Cerebellar nuclear complex (tissue), 1 donor: ENCODE data around the gene CRY2.
"Not testable (repeated sequence)": the region's sequence is repeated elsewhere in the genome, so short reads cannot be mapped to it uniquely, and the experiment has no call there.

Experiments
- DNase-seq, 2 experiments: peaks; one replicate each; lab custom pipeline; 2025; lab: John Stamatoyannopoulos, UW

CRY2 gene

GRCh38 chr11:45811571-45812290 is 35.5 kb upstream of the CRY2 start:
- no peak for DNase-seq

DNA sequence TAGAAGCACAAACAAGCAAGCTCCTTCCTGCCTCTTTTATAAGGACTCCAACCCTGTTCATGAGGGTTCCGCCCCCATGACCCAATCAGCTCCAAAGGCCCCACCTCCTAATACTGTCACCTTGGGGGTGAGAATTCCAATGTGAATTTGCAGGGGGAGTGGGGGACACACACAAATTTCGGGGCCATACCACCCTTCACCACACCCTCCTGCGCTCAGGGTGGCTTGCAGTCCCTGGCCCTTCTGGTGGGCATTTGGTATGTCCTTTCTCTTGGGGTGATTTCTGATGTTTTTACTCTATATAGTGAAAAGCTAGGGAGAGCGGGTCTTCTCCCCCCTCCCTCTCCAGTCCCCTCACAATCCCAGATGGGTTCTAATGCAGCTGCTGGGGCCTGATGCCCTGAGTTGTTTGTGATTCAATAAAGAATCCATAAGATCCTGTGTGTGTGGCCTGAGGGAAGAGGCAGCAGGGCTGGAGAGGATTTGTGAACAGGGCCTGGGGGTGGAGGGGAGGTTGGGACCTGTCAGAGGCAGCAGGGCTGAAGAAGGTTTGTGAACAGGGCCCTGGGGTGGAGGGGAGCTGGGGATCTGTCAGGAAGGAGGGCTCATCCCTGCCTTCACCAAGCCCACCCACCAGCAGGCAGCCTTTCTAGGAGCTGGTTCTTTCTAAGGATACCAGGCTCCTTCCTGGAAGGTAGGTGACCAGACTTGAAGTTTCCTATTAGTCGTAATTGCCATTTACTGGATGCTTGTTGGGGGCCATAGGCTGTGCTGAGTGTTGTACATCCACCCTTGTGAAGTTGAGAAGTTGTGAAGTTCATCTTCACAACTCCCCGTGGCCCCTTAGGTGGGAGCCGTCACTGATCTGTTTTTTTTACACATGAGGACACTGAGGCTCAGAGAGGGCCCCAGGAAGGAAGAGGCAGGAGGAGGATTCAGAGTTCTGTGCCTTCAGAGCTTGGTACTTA is 34.4 kb upstream of the CRY2 start:
- no peak for DNase-seq

DNA sequence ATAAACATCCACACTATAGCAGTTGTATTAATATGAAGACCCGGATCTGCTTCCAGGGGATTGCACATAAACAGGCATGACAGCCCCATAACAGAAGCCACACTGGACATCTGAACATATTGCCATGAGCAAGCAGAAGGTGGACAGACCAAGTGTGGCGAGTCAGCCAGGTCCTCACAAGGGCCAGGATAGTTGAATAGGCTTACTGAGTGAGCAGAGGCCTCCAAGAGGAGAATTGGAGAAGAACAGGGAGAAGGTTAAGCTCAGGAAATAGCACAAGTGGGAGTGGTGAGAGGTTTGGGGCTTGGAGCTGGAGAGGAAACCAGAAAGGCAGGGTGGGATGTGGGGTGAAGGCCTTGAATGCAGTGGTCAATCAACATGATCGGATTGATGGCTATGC is 31.5 kb upstream of the CRY2 start:
- no peak for DNase-seq

DNA sequence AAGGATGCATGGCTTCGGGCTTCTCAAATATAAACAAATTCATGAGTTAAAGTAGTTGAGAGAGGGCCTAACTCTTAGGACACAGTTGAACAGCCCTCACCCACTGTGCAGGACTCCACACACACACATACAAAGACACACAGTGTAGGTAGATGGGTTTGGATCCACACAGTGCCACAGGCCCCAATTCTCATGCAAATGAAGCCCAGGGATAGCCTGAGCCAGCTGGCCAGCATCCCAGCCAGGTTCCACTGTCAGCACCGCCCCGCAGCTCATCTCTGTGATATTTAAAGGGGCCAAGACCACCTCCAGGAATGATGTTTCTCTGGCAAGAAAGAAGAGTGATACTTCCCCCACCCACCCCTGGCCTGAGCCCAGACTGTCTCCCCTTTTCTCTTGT is 30.7 kb upstream of the CRY2 start:
- no peak for DNase-seq

DNA sequence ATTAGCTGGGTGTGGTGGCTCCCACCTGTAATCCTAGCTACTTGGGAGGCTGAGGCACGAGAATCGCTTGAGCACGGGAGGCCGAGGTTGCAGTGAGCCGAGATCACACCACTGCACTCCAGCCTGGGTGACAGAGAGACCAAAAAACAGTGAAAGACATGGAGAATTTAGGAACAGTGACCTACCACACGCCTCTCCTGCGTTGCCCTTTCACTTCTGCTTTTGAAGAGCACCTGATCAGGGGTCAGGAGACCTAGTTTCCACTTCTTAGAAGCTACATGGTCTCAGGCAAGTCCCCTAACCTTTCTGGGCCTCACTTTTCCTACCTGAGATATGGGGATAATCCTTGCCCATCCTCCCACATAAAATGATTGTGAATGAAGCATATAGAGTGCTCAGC is 30.1 kb upstream of the CRY2 start:
- DNase-seq = no peak

DNA sequence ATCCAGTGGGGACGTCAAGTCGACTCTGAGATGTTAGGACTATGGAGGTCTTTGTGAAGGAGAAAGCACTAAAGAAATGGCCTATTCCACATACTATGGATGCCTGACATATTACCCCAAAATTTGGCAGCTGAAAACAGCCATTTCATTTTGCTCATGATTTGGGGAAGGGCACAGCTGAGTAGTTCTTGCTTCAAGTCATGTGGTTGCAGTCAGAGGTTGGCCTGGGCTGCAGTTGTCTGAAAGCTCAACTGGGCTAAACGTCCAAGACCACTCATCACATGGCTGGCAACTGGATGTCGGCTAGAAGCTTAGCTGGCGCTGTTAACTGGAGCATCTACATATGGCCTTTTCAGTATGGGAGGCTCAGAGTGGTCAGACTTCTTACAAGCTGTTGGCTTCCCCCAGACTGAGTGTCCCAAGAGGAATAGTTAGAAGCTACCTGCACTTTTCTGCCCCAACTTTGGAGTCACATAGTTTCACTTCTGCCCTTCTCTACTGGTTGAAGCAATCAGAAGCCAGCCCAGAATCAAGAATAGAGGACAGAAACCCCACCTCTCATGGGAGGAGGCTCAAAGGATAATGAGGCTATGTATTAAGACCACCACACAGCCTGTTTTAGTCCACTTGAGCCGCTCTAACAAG is 28.2 kb upstream of the CRY2 start:
- no peak for DNase-seq

GRCh38 chr11:45820211-45820857 is 26.9 kb upstream of the CRY2 start:
- DNase-seq = no peak

- not testable (repeated sequence) for DNase-seq
Observed at GRCh38 chr11:45826492-45826891, 20.8 kb upstream of the CRY2 start.

DNA sequence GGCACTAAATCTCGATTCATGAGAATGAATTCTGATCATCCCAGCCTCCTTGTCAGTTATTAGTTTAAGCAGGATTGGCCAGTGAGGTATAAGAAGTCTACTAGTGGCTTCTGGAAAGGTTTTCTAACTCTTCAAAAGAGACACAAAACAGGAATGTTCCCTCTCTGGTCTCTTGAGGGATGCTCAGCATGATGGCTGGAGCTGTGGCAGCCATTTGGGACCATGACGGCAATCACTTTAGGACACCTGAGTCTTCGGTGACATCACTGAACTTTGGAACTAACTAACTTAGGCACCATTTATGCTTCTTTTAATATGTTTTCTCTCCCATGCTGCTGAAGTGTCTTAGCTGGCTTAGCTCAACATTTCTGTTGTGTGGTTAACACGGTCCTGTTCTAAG is 20.2 kb upstream of the CRY2 start:
- no peak for DNase-seq

GRCh38 chr11:45828996-45829395 is 18.3 kb upstream of the CRY2 start:
- no peak for DNase-seq

DNA sequence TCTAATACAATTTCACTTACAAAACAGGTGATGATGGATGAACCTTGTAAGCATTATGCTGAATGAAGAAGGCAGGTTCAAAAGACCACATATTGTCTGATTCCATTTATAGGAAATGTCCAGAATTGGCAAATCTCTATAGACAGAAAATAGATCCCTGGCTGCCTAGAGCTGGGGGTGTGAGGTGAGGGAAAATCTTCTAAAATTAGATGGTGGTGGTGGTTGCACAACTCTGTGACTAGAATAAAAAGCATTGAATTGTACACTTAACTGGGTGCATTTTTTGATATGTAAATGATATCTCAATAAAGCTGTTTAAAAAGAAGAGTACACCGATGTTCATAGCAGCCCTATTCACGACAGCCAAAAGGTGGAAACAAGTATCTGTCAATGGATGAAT is 16.7 kb upstream of the CRY2 start:
- DNase-seq = no peak

GRCh38 chr11:45832811-45833441 is 14.3 kb upstream of the CRY2 start:
- no peak for DNase-seq

- DNase-seq = no peak
Observed at GRCh38 chr11:45833761-45834160, 13.5 kb upstream of the CRY2 start.

DNA sequence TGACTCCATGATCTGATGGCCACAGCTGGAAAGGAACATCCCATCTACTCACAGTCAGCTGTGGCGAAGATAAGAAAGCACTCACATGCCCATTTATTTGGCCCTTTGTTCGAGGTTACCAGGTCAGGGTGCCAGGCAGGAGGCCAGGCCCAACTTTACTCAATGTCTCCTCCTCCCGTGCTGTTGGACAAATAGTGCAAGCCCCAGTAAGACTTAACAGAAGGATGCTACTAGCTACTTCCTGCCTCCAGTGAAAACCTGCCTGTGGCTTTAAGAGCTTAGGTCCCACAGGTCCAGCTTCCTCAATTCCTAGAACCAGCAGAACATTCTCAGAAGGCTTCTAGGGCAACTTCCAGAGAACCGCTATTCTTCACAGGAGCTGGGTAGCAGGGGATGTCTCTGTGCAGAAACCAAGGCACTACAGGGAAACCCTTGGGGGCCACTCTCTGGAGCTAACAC is 12.9 kb upstream of the CRY2 start:
- DNase-seq = no peak

GRCh38 chr11:45839204-45839603 is 8.1 kb upstream of the CRY2 start:
- DNase-seq = no peak

- DNase-seq = not testable (repeated sequence)
Observed at GRCh38 chr11:45840251-45840650, 7.0 kb upstream of the CRY2 start.

GRCh38 chr11:45843158-45843924 is 3.9 kb upstream of the CRY2 start:
- DNase-seq = peak; percentile 31 to 64

DNA sequence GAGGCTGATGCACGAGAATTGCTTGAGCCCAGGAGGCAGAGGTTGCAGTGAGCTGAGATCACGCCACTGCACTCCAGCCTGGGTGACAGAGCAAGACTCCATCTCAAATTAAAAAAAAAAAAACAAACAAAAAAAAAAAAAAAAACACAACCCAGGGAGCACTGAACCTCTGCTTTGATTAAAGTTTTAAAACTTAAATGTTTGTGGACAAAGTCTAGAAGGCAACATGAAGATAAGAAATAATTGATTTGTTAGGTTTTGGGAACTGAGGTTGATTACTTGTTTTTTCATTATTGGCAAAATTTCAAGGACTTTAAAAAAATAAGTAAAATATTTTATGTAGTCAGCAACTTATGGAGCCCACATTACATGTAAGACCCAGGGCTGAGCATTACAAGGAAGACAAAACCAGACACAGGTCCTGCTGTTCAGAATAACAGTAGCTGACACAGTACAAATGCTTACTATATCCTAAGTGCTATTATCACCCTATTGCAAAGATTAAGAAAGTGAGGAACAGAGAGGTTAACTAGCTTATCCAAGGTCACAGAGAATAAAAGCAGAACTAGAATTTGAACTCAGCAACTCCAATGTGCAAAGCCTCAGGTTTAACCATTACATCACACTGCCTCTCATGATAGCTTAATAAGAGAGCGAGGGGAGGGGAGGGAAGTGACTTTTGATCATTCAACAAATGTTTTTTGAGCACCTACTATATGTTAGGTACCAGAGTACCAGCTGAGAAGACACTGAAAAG is 2.3 kb upstream of the CRY2 start:
- DNase-seq = no peak

DNA sequence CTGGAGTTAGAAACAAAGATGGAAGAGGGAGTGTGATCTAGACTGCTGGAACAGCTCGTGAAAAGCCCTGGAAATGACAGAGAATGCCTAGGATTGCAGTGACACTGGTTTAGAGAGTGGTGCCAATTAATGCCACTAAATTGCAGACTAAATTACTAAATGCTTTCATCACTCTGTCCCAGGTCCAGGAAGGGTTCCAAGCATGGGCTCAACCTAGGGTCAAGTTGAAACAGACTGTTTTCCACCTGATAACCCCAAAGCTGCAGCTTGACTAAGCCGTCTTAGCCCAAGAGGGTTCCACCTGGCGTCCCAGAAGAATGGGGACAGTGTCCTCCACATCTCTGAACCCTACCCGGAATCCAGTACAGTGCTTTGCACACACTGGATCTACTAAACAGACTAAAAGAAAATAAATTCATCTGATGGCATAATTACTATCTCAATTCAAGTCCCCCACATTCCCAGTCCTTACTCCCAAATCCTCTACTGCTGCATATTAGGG is 1.1 kb upstream of the CRY2 start:
- no peak for DNase-seq

DNA sequence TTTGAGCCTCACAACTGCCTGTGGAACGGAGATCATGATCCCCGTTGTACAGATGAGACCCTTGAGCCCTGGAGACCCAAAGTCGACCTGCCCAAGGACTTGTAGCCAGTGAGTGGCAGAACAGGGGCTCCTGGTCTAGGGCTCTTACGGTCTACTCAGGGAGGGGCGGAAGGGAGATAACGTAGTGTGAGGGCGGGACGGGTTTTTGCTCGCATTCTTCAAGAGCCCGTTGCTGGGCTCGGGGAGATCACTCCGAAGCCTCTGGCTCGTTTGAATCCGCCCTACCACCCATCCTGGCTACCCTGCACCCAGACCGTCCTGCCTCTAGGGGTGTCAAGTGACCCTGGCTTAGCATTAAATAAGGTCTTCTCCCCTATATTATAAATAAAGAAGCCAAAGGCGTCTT is 639 bp downstream of the CRY2 start:
- no peak for DNase-seq
